ENCODE measurements around the gene SUPT20H. TPM values are rescaled to one million over a fixed set of nuclear protein-coding genes. Genes with fewer than 3 reads are reported as not detected.

Gene SUPT20H
- total RNA-seq, 1 experiment from 2014 or later: 42.9 TPM

DNA sequence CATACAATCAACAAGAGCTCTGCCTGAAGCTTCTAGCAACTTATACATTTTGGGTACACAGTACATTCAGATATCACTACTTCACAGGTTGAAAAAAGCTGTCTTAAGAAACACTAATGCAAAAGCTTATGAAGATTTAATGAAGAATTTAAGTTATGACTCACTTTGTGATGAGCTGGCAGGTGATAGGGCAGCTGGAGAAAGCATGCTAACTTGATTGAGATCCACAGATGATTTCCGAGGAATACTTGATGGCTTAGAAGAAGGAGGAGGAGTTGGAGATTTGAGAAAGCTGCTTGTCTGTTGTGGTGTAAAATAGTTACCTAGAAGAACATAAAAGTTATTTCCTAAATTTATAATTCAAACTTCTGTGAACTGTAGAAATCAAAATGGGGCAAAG is 35.6 kb downstream of the SUPT20H start:
- Histone ChIP-seq H2AFZ (ENCODE audit: low read depth, low read length, poor library complexity, severe bottlenecking) (no peak overlapping the region), H3K9me2 (ENCODE audit: insufficient read depth) (no peaks in the 10 kb centered on the region), H3K79me2 (ENCODE audit: insufficient read depth, low read length) (0 out of 2 replicates have a peak, but pooled peaks cover 2% of the 10 kb centered on the region), H3K4me1 (ENCODE audit: control insufficient read depth in 1 of 2, insufficient read depth in 2 of 2, low read length in 2 of 2) (no peaks in the 10 kb centered on the region), H3K9me3 (ENCODE audit: control insufficient read depth in 1 of 2, insufficient read depth in 1 of 2, low read depth in 1 of 2, low read length in 2 of 2) (no peaks in the 10 kb centered on the region), H3K36me3 (ENCODE audit: control insufficient read depth in 1 of 2, insufficient read depth in 2 of 2, low read length in 2 of 2) (peaks cover 20 to 60% of the 10 kb centered on the region in 2 experiments), H3K9ac (ENCODE audit: low read length) (no peak overlapping the region), H4K20me1 (ENCODE audit: insufficient read depth) (no peaks in the 10 kb centered on the region), H3K4me2 (ENCODE audit: low read length) (no peak overlapping the region), H3K4me3 (replicated peaks in 1 of 2; ENCODE audit: low read depth in 1 of 2, low read length in 2 of 2) (no peak overlapping the region), H3K27ac (ENCODE audit: low read depth, low read length) (no peak overlapping the region), H3K27me3 (ENCODE audit: insufficient read depth, low read length) (no peaks in the 10 kb centered on the region)
- CTCF ChIA-PET: no interaction called here
- no TSS peak for BruUV-seq (replicated peaks)
- RAD21 ChIA-PET (ENCODE audit: low non-redundant PET in 1 of 2, low total read pairs in 2 of 2, uncharacterized antibody in 2 of 2, unreplicated experiment in 2 of 2): no interaction called here
- intact Hi-C loops (cut with micrococcal nuclease): no loop called here
- DNase-seq (ENCODE audit: low read depth, low spot score) (no peak), ATAC-seq (no peak)
- no peak for TF ChIP-seq EZH2 (IDR thresholded peaks at IDR 0.05)
- no peak for TF ChIP-seq EGR1 (IDR thresholded peaks at IDR 0.05; ENCODE audit: low read depth)
- TF ChIP-seq, protein P1, sequence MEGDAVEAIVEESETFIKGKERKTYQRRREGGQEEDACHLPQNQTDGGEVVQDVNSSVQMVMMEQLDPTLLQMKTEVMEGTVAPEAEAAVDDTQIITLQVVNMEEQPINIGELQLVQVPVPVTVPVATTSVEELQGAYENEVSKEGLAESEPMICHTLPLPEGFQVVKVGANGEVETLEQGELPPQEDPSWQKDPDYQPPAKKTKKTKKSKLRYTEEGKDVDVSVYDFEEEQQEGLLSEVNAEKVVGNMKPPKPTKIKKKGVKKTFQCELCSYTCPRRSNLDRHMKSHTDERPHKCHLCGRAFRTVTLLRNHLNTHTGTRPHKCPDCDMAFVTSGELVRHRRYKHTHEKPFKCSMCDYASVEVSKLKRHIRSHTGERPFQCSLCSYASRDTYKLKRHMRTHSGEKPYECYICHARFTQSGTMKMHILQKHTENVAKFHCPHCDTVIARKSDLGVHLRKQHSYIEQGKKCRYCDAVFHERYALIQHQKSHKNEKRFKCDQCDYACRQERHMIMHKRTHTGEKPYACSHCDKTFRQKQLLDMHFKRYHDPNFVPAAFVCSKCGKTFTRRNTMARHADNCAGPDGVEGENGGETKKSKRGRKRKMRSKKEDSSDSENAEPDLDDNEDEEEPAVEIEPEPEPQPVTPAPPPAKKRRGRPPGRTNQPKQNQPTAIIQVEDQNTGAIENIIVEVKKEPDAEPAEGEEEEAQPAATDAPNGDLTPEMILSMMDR (IDR thresholded peaks at IDR 0.05 in 2 of 3, conservative IDR thresholded peaks at IDR 0.05 in 1 of 3; ENCODE audit: borderline replicate concordance in 1 of 3, insufficient read depth in 1 of 3, low read depth in 2 of 3, low read length in 2 of 3): no peak
- TF ChIP-seq SRF (IDR thresholded peaks at IDR 0.05; ENCODE audit: low read depth): no peak
- no peak for TF ChIP-seq POLR2AphosphoS5 (IDR thresholded peaks at IDR 0.05; ENCODE audit: low read depth, low read length)
- TF ChIP-seq ZNF274 (IDR thresholded peaks at IDR 0.05; ENCODE audit: low read depth, low read length): no peak
- no peak for TF ChIP-seq SIN3A (IDR thresholded peaks at IDR 0.05; ENCODE audit: low read depth)
- no peak for TF ChIP-seq EZH2phosphoT487 (IDR thresholded peaks at IDR 0.05; ENCODE audit: borderline replicate concordance)
- TF ChIP-seq YY1 (IDR thresholded peaks at IDR 0.05; ENCODE audit: extremely low read depth, insufficient replicate concordance, low read depth, low read length): no peak
- no peak for TF ChIP-seq CEBPB (IDR thresholded peaks at IDR 0.05; ENCODE audit: low read depth)
- TF ChIP-seq TCF7L2 (IDR thresholded peaks at IDR 0.05; ENCODE audit: borderline replicate concordance, extremely low read depth, insufficient read depth, insufficient read length): no peak
- no peak for TF ChIP-seq CBX3 (IDR thresholded peaks at IDR 0.05; ENCODE audit: low read depth)
- TF ChIP-seq, protein P2, sequence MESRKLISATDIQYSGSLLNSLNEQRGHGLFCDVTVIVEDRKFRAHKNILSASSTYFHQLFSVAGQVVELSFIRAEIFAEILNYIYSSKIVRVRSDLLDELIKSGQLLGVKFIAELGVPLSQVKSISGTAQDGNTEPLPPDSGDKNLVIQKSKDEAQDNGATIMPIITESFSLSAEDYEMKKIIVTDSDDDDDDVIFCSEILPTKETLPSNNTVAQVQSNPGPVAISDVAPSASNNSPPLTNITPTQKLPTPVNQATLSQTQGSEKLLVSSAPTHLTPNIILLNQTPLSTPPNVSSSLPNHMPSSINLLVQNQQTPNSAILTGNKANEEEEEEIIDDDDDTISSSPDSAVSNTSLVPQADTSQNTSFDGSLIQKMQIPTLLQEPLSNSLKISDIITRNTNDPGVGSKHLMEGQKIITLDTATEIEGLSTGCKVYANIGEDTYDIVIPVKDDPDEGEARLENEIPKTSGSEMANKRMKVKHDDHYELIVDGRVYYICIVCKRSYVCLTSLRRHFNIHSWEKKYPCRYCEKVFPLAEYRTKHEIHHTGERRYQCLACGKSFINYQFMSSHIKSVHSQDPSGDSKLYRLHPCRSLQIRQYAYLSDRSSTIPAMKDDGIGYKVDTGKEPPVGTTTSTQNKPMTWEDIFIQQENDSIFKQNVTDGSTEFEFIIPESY (IDR thresholded peaks at IDR 0.05; ENCODE audit: extremely low read depth, insufficient replicate concordance, low read length): no peak
- no peak for TF ChIP-seq FOSL1 (IDR thresholded peaks at IDR 0.05; ENCODE audit: low read depth)
- TF ChIP-seq ZFX (IDR thresholded peaks at IDR 0.05): no peak
- no peak for TF ChIP-seq JUND (IDR thresholded peaks at IDR 0.05)
- no peak for TF ChIP-seq SP1 (IDR thresholded peaks at IDR 0.05; ENCODE audit: low read depth)
- TF ChIP-seq, protein P3, sequence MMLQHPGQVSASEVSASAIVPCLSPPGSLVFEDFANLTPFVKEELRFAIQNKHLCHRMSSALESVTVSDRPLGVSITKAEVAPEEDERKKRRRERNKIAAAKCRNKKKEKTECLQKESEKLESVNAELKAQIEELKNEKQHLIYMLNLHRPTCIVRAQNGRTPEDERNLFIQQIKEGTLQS (IDR thresholded peaks at IDR 0.05): no peak
- no peak for TF ChIP-seq ELF1 (IDR thresholded peaks at IDR 0.05; ENCODE audit: borderline replicate concordance, low read depth)
- POLR2A ChIA-PET: interaction anchor here (1.6 kb wide), 1 partner anchor 12 kb away, joined by 3 read pairs; no protein-coding TSS in a partner anchor
